HG03571 (cell line): ENCODE measurements around the gene PEX1.
"Not testable (repeated sequence)": the region's sequence is repeated elsewhere in the genome, so short reads cannot be mapped to it uniquely, and the experiment has no call there.

Experiments used
- ATAC-seq: cut with Tn5 transposase; IDR thresholded peaks from one replicate; pipeline ENCODE4 v1.9.1; 2021; ENCODE audit not compliant: unreplicated experiment

The PEX1 gene

DNA sequence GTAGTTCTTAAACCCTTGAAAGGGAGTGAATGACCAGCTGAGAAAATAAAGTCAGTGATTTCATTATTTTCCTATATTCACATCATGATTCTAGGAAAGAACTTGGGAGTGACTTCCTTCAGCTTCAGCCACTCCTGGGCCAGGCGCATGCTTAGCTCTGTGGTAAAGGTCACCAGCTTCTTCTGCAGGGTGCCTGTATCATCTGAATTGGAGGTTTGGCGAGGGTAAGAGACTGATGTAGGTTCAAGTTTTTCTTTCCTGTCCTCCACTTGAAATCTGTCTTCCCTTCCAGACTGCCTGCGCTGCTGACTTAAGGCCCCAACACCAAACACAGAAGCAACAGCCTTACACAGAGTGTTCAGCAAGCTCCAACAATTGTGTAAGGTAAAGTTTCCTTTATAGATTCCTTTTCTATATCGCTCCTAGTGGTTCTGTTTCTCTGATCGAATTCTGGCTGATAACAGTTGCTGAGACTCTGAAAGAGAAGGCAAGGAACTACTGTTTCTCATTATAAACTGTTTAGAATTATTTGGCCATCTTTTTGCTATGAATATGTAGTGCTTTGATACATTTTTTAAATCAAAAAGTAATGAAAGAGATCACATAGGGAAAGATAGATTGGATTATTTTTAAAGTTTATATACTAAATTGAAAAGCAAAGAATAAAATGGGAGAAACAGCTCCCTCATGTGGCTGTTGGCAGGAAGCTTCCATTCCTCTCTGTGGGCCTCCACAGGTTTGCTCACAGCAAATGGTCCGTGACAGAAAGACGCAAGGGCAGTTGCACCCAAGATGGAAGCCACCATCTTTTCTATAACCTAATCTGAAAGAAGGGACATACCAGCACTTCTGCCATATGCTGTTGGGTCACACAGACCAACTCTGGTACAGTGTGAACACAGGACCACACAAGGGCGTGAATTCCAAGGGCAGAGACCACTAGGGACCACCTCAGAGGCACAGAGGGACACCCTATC, 67.0 kb downstream of the PEX1 start:
- ATAC-seq = no peak

GRCh38 chr7:92460510-92460909, 67.8 kb downstream of the PEX1 start:
- ATAC-seq = no peak

DNA sequence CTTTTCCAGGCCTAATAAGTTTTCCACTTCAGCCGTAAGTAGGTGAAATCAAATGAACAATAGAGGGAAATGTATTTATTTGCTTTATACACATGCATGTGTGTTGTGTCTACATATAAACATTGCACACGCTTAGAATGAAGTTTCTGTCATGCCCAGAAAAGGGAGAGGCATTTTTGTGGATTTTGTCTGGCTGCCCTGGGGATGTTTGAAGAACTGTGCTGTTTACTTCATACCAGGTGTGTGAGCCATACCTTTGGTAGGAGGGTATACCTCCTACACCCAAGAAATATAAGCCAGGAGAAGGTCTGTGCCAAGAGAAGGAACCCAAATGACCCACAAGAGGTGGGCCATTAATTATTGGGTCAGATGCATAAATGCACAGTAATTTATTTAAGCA, 68.2 kb downstream of the PEX1 start:
- no peak for ATAC-seq

DNA sequence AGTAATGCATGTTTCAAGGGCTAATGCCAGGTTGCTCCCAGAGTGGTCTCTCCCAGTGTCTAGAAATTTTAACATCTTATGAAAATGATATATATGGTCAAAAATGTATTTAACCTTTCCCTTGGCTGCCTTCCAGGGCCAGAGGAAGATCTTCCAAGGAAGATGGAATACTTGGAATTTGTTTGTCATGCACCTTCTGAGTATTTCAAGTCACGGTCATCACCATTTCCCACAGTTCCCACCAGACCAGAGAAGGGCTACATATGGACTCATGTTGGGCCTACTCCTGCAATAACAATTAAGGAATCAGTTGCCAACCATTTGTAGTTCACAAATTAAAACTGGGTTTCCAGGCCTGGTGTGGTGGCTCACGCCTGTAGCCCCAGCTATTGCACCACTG, 72.1 kb downstream of the PEX1 start:
- ATAC-seq = no peak

- ATAC-seq = no peak
These were observed 76.7 kb downstream of the PEX1 start for GRCh38 chr7:92451645-92452044.

DNA sequence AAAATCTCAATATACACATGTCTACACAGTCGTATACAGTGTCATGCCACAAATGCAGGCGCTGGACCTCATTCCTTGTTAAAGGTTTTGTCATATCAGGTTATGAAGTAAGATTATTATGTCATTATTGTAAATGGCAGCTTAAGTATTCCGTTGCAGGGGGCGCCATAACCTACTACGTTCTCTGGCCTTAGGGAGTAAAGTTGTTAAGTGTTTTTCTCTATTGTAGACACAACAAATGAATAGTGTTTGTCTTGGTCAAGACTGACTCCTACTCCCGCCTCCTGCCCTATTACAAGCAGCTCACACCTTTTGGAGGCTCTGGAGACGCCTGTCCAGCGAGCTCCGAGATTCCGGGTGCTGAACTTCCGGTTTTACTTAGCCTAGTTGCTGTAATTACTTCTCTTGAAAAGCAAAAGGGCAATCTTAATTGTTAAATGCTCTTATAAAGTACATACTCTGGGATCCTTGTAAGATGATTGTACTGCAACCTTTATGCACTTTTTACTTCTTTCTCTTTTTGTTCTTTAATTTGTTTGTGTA, 80.0 kb downstream of the PEX1 start:
- peak; percentile 25 for ATAC-seq

DNA sequence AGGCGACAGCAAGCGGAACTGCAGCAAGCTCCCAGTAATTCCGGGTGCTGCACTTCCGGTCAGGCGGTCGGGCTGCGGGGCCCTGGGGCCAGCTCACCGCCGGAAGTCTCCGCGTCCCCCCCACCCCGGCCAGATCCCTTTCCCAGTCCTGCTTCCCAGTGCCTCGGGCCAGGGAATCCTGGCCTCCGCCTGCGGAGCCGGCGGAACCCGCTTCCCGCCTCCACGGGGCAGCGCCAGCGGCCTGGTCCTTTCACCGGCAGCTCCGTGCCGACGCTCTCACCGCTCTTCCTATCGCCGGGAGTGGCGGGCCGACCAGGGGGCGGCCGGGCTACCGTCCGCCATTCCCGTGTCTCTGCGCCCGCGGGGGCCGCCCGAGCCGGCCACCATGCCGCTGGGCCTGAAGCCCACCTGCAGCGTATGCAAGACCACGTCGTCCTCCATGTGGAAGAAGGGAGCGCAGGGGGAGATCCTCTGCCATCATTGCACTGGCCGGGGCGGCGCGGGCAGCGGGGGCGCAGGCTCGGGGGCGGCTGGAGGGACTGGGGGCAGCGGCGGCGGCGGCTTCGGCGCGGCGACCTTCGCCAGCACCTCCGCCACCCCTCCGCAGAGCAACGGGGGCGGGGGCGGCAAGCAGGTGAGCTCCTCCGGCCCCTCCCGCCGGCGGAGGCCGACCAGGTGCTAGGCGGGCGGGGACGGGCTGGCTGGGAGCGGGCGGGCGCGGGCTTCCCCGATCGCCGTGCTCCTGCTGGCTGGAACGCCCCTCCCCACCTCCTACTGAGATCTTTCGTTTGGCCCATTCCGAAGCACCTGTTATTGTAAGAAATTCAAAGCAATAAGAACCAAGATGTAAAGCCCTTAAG, 80.7 kb downstream of the PEX1 start, which contains the start of gene GATAD1:
GATAD1 (plus strand) TSS at position 138 of the 860 bp plus-strand sequence; CDS start at position 386, 248 bp downstream.
- ATAC-seq = peak; percentile 96

DNA sequence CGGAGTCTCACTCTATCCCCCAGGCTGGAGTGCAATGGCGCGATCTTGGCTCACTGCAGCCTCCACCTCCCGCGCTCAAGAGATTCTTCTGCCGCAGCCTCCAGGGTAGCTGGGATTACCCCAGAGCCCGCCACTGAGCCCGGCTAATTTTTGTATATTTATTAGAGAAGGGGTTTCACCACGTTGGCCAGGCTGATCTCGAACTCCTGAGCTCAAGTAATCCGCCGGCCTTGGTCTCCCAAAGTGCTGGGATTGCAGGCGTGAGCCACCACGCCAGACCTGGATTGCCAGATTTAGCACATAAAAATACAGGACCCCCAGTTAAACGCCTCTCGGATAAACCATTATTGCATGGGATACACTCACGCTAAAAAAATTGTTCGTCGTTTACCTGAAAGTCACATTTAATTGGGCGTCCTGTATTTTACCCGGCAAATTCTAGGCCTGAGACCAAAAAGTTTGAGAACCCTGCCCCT, 81.4 kb downstream of the PEX1 start:
- no peak for ATAC-seq

- ATAC-seq = not testable (repeated sequence)
These were observed 85.6 kb downstream of the PEX1 start for GRCh38 chr7:92442720-92443119.

DNA sequence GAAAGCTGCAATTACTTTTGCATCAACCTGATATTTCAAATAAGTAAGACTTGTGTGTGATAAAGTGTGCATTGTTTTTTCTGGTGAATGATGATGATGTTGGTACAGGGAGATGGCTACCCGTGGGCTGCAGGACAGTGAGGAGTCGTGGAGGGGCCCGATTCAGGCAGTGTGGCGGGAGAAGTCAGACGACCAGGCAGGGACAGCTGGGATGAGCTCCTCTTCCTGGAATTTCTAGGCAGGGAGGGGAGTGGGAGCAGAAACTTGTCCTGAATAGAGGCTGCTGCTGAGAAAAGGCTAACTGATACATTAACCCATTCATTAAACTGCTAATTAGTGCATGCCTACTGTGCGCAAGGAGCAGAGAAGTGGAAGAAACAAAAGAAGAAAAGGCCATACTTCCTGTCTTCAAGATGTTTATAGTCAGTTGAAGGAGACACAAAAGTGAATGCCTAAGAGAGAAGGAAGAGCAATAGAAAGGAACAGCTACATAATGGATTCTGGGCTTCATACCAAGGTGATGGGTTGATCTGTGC, 90.3 kb downstream of the PEX1 start:
- ATAC-seq = no peak
